NCI-H2196 (cell line): Measurements from ENCODE around the gene RASSF7.

Experiments
- DNase-seq: peaks from one replicate; lab custom pipeline; 2025; ENCODE audit not compliant: unreplicated experiment; lab: John Stamatoyannopoulos, UW

RASSF7 gene

GRCh38 chr11:607020-607780 lies 46.4 kb downstream of the RASSF7 start:
- DNase-seq: no peak

- DNase-seq: no peak
Measured at GRCh38 chr11:607971-608659, 47.3 kb downstream of the RASSF7 start.

GRCh38 chr11:608791-609251 lies 48.1 kb downstream of the RASSF7 start:
- DNase-seq: no peak

GRCh38 chr11:609341-609811 lies 48.6 kb downstream of the RASSF7 start:
- no peak for DNase-seq

DNA sequence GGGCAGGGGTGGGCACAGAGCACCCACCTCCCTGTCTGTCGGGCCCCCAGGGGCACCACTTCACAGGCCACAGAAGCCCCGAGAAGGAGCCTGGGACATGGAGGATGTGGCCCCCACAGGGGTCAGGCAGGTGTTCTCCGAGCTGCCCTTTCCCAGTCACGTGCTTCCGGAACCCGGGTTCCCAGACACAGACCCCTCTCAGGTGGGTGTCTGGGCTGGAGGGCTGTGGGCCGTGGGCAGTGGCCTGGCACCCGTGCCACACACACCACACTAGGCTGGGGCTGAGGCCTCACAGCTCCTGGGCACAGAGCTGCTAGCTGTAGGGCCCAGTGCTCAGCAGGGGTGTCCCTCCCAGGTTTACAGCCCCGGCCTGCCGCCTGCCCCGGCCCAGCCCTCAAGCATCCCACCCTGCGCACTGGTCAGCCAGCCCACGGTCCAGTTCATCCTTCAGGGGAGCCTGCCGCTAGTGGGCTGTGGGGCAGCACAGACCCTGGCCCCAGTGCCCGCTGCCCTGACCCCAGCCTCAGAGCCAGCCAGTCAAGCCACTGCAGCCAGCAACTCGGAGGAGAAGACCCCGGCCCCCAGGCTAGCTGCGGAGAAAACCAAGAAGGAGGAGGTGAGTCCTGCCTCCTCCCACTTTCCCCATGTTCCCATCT lies 49.5 kb downstream of the RASSF7 start:
- no peak for DNase-seq

DNA sequence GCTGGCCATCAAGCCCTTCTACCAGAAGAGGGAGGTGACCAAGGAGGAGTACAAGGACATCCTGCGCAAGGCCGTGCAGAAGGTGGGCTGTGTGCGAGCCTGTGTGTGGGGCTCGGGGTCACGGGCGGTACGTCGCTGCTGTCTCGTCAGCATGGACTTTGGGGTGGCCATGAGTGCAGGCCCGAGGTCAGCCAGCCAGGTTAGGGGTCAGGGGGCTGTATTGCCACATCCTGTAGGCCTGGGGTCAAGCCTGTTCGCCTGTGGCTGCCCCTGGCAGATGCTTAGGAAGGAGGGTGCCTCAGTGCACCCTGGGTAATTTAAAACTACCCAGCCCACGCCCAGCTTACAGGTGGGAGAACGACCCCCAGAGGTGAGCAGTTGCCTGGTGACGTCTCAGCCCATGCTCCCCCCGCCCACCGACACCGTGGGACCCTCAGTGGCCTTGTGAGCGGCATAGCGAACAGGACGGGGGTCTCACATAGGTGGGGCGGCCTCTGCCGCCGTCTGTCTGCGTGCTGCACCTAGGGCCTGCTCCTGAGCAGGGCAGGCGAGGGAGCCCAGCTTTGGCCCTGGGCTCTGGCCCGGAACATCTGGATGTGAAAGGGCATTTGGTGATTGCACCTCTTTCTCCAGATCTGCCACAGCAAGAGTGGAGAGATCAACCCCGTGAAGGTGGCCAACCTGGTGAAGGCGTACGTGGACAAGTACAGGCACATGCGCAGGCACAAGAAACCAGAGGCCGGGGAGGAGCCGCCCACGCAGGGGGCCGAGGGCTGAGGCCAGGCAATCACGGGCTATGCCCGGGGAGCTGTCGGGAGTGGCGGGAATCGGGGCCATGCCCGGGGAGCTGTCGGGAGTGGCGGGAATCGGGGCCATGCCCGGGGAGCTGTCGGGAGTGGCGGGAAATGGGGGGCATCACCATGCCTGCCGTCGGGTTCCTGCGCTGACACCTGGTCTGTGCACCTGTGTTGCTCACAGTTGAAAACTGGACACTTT lies 50.5 kb downstream of the RASSF7 start:
- no peak for DNase-seq

- DNase-seq: peak; percentile 64
Measured at GRCh38 chr11:612201-612960, 51.6 kb downstream of the RASSF7 start.

DNA sequence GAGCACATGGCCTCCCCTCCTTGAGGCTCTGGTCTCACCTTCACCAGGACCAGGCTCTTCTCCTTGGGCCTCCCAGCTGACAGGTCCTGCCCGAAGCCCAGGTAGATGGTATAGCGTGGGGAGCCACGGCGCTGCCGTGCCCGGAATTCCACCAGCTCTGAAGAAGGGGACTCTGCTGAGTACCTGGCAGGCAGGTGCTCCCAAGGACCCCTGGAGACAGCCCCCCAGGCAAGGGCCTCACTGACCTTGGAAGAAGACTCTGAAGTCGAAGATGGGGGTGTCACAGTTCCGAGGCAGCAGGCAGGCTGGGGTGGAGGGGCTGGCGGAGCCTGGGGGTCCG lies 52.2 kb downstream of the RASSF7 start:
- no peak for DNase-seq

GRCh38 chr11:613369-613968 lies 52.7 kb downstream of the RASSF7 start:
- peak; percentile 73 for DNase-seq
